DND-41 (cell line): ENCODE results near the gene OR4C11.

Experiments used
- ATAC-seq: fragments of 200-7000 bp; cut with Tn5 transposase; 3 replicates; pipeline ENCODE4 v1.9.1; 2021; ENCODE audit warnings: low read depth; ENCODE audit not compliant: insufficient read depth
- DNase-seq: peaks from one replicate; pipeline ENCODE4 v3.0.0-alpha.2; 2020
- H2AFZ ChIP-seq: 2 replicates; pipeline ENCODE4 v1.6.0; 2012; ENCODE audit warnings: low read depth, low read length
- H3K27ac ChIP-seq: 2 replicates; pipeline ENCODE4 v1.5.1; 2012; ENCODE audit warnings: low read length, inconsistent platforms
- H3K27me3 ChIP-seq: fragments of 200-600 bp; sonication (generic); 2 replicates; pipeline ENCODE4 v1.6.0; 2012; ENCODE audit warnings: low read length, mild to moderate bottlenecking, inconsistent platforms; ENCODE audit not compliant: insufficient read depth, poor library complexity
- H3K36me3 ChIP-seq: 2 replicates; pipeline ENCODE4 v1.5.1; 2012; ENCODE audit warnings: low read length, inconsistent platforms; ENCODE audit not compliant: insufficient read depth
- H3K4me1 ChIP-seq: 2 replicates; pipeline ENCODE4 v1.5.1; 2012; ENCODE audit warnings: mild to moderate bottlenecking, low read length; ENCODE audit not compliant: insufficient read depth
- H3K4me2 ChIP-seq: 2 replicates; pipeline ENCODE4 v1.6.0; 2012; ENCODE audit warnings: mild to moderate bottlenecking, moderate library complexity, low read length, inconsistent platforms; ENCODE audit not compliant: insufficient read depth
- H3K4me3 ChIP-seq, 2 experiments: fragments of 200-600 bp in 1 of 2; shearing (Covaris generic) in 1 of 2; 2 replicates each; pipeline ENCODE4 v1.5.1; 2012 to 2016; ENCODE audit warnings: inconsistent platforms in 2 of 2, low read length in 2 of 2, mild to moderate bottlenecking in 2 of 2, low read depth in 1 of 2, moderate library complexity in 1 of 2
- H3K79me2 ChIP-seq: 2 replicates; pipeline ENCODE4 v1.6.0; 2012; ENCODE audit warnings: low read length, inconsistent platforms; ENCODE audit not compliant: insufficient read depth
- H3K9ac ChIP-seq: 2 replicates; pipeline ENCODE4 v1.6.0; 2012; ENCODE audit warnings: low read depth, mild to moderate bottlenecking, inconsistent platforms, low read length, moderate library complexity
- H3K9me3 ChIP-seq: 2 replicates; pipeline ENCODE4 v1.5.1; 2012; ENCODE audit warnings: low read length, moderate library complexity, mild to moderate bottlenecking, inconsistent platforms; ENCODE audit not compliant: insufficient read depth, severe bottlenecking
- H4K20me1 ChIP-seq: 2 replicates; pipeline ENCODE4 v1.6.0; 2012; ENCODE audit warnings: low read length; ENCODE audit not compliant: insufficient read depth
- CTCF ChIP-seq: IDR thresholded peaks from 2 replicates; pipeline ENCODE4 v1.5.1; 2012; ENCODE audit warnings: borderline replicate concordance, low read length, moderate library complexity, mild to moderate bottlenecking; ENCODE audit not compliant: poor library complexity, severe bottlenecking; ENCODE audit errors: extremely low read depth
- EZH2 ChIP-seq: IDR thresholded peaks from 3 replicates; pipeline ENCODE4 v1.6.1; 2012; ENCODE audit warnings: borderline replicate concordance, low read depth, mild to moderate bottlenecking, moderate library complexity, low read length, inconsistent platforms; ENCODE audit not compliant: severe bottlenecking

OR4C11 gene

GRCh38 chr11:55607545-55607944, at the start of gene OR4C11:
TSS of gene OR4C11 (minus strand) at chr11:55607645. CDS start at chr11:55604373, 3,272 bp downstream.
- no peaks in the 10 kb centered on the region for H4K20me1 ChIP-seq
- no peak for DNase-seq
- no peak for TF ChIP-seq EZH2
- no peak for TF ChIP-seq CTCF
- H3K4me2 ChIP-seq: no peak within 1 kb of the TSS
- no peaks in the 10 kb centered on the region for H3K27me3 ChIP-seq
- H3K4me1 ChIP-seq: no peaks in the 10 kb centered on the region
- no peak within 1 kb of the TSS for H3K9ac ChIP-seq
- H3K4me3 ChIP-seq: no peak within 1 kb of the TSS
- no peaks in the 10 kb centered on the region for H3K36me3 ChIP-seq
- no peaks in the 10 kb centered on the region for H3K79me2 ChIP-seq
- no peaks in the 10 kb centered on the region for H3K9me3 ChIP-seq
- ATAC-seq: no peak
- no peak within 1 kb of the TSS for H3K27ac ChIP-seq
- H2AFZ ChIP-seq: no peak within 1 kb of the TSS

GRCh38 chr11:55655096-55655495, 47.7 kb upstream of the OR4C11 start:
- no peak for TF ChIP-seq EZH2
- no peak for TF ChIP-seq CTCF
- DNase-seq: no peak
- H4K20me1 ChIP-seq: no peaks in the 10 kb centered on the region
- H3K79me2 ChIP-seq: no peaks in the 10 kb centered on the region
- H3K27ac ChIP-seq: no peak overlapping the region
- H3K36me3 ChIP-seq: no peaks in the 10 kb centered on the region
- H2AFZ ChIP-seq: no peak overlapping the region
- no peaks in the 10 kb centered on the region for H3K4me1 ChIP-seq
- no peaks in the 10 kb centered on the region for H3K27me3 ChIP-seq
- no peaks in the 10 kb centered on the region for H3K9me3 ChIP-seq
- no peak overlapping the region for H3K9ac ChIP-seq
- no peak overlapping the region for H3K4me3 ChIP-seq
- H3K4me2 ChIP-seq: no peak overlapping the region
- no peak for ATAC-seq

- H3K79me2 ChIP-seq: no peaks in the 10 kb centered on the region
- ATAC-seq: no peak
- no peak overlapping the region for H3K4me2 ChIP-seq
These were observed 45.1 kb upstream of the OR4C11 start for GRCh38 chr11:55652560-55652959.

More at GRCh38 chr11:55652560-55652959, 45.1 kb upstream of the OR4C11 start:
- Histone ChIP-seq H3K9me3 (no peaks in the 10 kb centered on the region), H3K4me1 (no peaks in the 10 kb centered on the region), H4K20me1 (no peaks in the 10 kb centered on the region), H3K27ac (no peak overlapping the region), H3K27me3 (no peaks in the 10 kb centered on the region), H2AFZ (no peak overlapping the region), H3K4me3 (no peak overlapping the region), H3K36me3 (no peaks in the 10 kb centered on the region), H3K9ac (no peak overlapping the region)
- DNase-seq: no peak
- no peak for TF ChIP-seq CTCF
- no peak for TF ChIP-seq EZH2
